IMR-90 (cell line): Measurements from ENCODE around the gene TAAR8.

Source experiments
- CEBPB ChIP-seq: IDR thresholded peaks from 2 replicates; pipeline ENCODE4 v1.6.1; 2012; ENCODE audit warnings: low read depth, low read length, improper control_type of control experiment
- CHD1 ChIP-seq: IDR thresholded peaks from 2 replicates; pipeline ENCODE4 v1.6.1; 2012; ENCODE audit warnings: low read depth, low read length, improper control_type of control experiment
- CTCF ChIP-seq: conservative IDR thresholded peaks from 2 replicates; pipeline ENCODE4 v1.5.1; 2012; ENCODE audit warnings: mild to moderate bottlenecking, low read depth, low read length, improper control_type of control experiment
- MXI1 ChIP-seq: IDR thresholded peaks from 2 replicates; pipeline ENCODE4 v1.6.1; 2012; ENCODE audit warnings: low read depth, mild to moderate bottlenecking, low read length, moderate library complexity, borderline replicate concordance
- POLR2A ChIP-seq: IDR thresholded peaks from 2 replicates; pipeline ENCODE4 v1.6.1; 2012; ENCODE audit warnings: mild to moderate bottlenecking, low read depth, low read length

GRCh38 chr6:132527791-132528190, 24.7 kb upstream of the TAAR8 start:
- TF ChIP-seq CTCF (no peak), MXI1 (no peak), POLR2A (no peak), CHD1 (no peak), CEBPB (no peak)
